Naive thymus-derived CD4-positive, alpha-beta T cell (primary cell): ENCODE results near the gene GRB7. TPM values are rescaled to one million over a fixed set of nuclear protein-coding genes. Genes with fewer than 3 reads are reported as not detected.
"Not testable (repeated sequence)": the region's sequence is repeated elsewhere in the genome, so short reads cannot be mapped to it uniquely, and the experiment has no call there.

Source experiments
- ATAC-seq: fragments of 150-1000 bp; cut with Tn5 transposase; 2 replicates; pipeline ENCODE4 v1.10.0; 2021; ENCODE audit warnings: mild to moderate bottlenecking, moderate library complexity
- CTCF ChIA-PET: fragments of 350-600 bp; sonication (Branson Sonifier 250); formaldehyde crosslinking; loops from one replicate; lab custom pipeline; 2021; ENCODE audit warnings: antibody characterized with exemption; lab: Charles Lee
- POLR2A ChIA-PET: fragments of 350-600 bp; sonication (Branson Sonifier 250); formaldehyde crosslinking; loops from one replicate; lab custom pipeline; 2021; ENCODE audit warnings: antibody characterized with exemption, inconsistent platforms; lab: Charles Lee
- DNase-seq, 9 donors: peaks; one replicate each; pipeline versions ENCODE4 v3.0.0 to v3.0.0-alpha.2; 2020 to 2022; ENCODE audit warnings: mixed read lengths in 1 of 9
- H3K27ac ChIP-seq: one replicate; pipeline ENCODE4 v1.7.0; 2013; ENCODE audit warnings: mild to moderate bottlenecking, low read depth, low read length, moderate library complexity
- H3K27me3 ChIP-seq, 2 donors: one replicate each; pipeline ENCODE4 v1.7.0; 2013; ENCODE audit warnings: low read length in 2 of 2, mild to moderate bottlenecking in 2 of 2, moderate library complexity in 2 of 2; ENCODE audit not compliant: control insufficient read depth in 2 of 2, insufficient read depth in 2 of 2
- H3K36me3 ChIP-seq, 3 experiments: 1 replicate in 2 of 3; 2 replicates in 1 of 3; pipeline ENCODE4 v1.7.0; 2013; ENCODE audit warnings: low read length in 3 of 3, mild to moderate bottlenecking in 3 of 3, moderate library complexity in 1 of 3; ENCODE audit not compliant: insufficient read depth in 3 of 3, control insufficient read depth in 2 of 3
- H3K4me1 ChIP-seq, 2 donors: one replicate each; pipeline ENCODE4 v1.7.0; 2013; ENCODE audit warnings: low read length in 2 of 2, mild to moderate bottlenecking in 2 of 2, moderate library complexity in 1 of 2; ENCODE audit not compliant: control insufficient read depth in 2 of 2, insufficient read depth in 2 of 2
- H3K4me3 ChIP-seq: 2 replicates; pipeline ENCODE4 v1.7.0; 2013; ENCODE audit warnings: mild to moderate bottlenecking, low read length
- H3K9me3 ChIP-seq, 3 experiments: 1 replicate in 2 of 3; 2 replicates in 1 of 3; pipeline ENCODE4 v1.7.0; 2013; ENCODE audit warnings: low read length in 3 of 3; ENCODE audit not compliant: control insufficient read depth in 2 of 3
- H3K27ac Mint-ChIP-seq, 9 donors: one replicate each; pipeline ENCODE4 v1.8.0; 2020 to 2022; ENCODE audit warnings: mixed read lengths in 9 of 9, mild to moderate bottlenecking in 8 of 9, moderate library complexity in 5 of 9, inconsistent platforms in 2 of 9
- H3K27me3 Mint-ChIP-seq, 5 donors: one replicate each; pipeline ENCODE4 v1.8.0; 2021 to 2022; ENCODE audit warnings: mixed read lengths in 5 of 5, mild to moderate bottlenecking in 1 of 5
- H3K36me3 Mint-ChIP-seq, 5 donors: one replicate each; pipeline ENCODE4 v1.8.0; 2020 to 2022; ENCODE audit warnings: mixed read lengths in 5 of 5, mild to moderate bottlenecking in 3 of 5, inconsistent platforms in 1 of 5
- H3K4me1 Mint-ChIP-seq, 7 donors: one replicate each; pipeline ENCODE4 v1.8.0; 2020 to 2022; ENCODE audit warnings: mixed read lengths in 7 of 7, mild to moderate bottlenecking in 3 of 7, inconsistent platforms in 1 of 7
- H3K4me3 Mint-ChIP-seq, 10 donors: one replicate each; pipeline ENCODE4 v1.8.0; 2020 to 2022; ENCODE audit warnings: mild to moderate bottlenecking in 10 of 10, mixed read lengths in 10 of 10, moderate library complexity in 6 of 10, inconsistent platforms in 2 of 10
- H3K9me3 Mint-ChIP-seq, 11 donors: one replicate each; pipeline ENCODE4 v1.8.0; 2020 to 2022; ENCODE audit warnings: mixed read lengths in 11 of 11, mild to moderate bottlenecking in 4 of 11, inconsistent platforms in 1 of 11, moderate library complexity in 1 of 11
- intact Hi-C, 2 donors: fragments of 100-400 bp; cut with micrococcal nuclease; formaldehyde crosslinking; loops; one replicate each; pipeline ENCODE4 v1.15.1; 2023
- polyA plus RNA-seq, 2 donors: library from polyadenylated mRNA; unstranded; fragments of 300-500 nt; fragmentation: Illumina TruSeq; gene quantifications; one replicate each; pipeline ENCODE4 v1.2.3, GENCODE V29; 2021
- total RNA-seq, 6 experiments: library from RNA in 5 of 6; stranded (reverse) in 5 of 6; gene quantifications; 1 replicate in 5 of 6; 2 replicates in 1 of 6; pipeline ENCODE4 v1.2.3 and lab custom pipeline; 2021 to 2026

Gene GRB7
- total and polyA plus RNA-seq, 7 experiments from 2014 or later: 0.99 TPM; not detected in 6

DNA sequence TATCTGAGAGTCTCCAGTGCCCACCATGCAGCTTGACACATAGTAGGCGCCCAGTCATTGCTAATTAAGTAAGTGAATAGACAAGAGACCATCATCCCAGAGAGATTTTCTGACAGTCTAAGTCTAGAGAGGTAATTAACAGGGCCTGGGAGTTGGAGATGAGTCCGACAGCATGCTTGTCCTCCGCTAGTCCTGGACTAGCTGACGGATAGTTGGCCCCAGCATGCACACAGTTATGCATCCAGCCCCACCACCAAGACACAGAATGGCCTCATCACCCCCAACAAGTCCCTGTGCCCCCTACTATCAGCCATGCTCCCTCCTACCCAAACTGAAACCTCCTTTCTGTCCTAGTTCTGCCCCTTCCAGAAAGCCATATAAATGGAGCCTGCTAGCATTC is 10.0 kb downstream of the GRB7 start:
- Mint-ChIP-seq H3K4me1 (peaks cover 0 to 6% (median 3%) of the 10 kb centered on the region in 7 donors), H3K27me3 (no peaks in the 10 kb centered on the region), H3K9me3 (no peaks in the 10 kb centered on the region), H3K36me3 (no peaks in the 10 kb centered on the region), H3K4me3 (no peak overlapping the region), H3K27ac (no peak overlapping the region)
- no peak for ATAC-seq
- no peak overlapping the region for H3K27ac ChIP-seq
- peaks cover 0 to 1% of the 10 kb centered on the region in 2 donors for H3K4me1 ChIP-seq
- ChIA-PET CTCF (no interaction called here), POLR2A (interaction anchor here (0.7 kb wide), 1 partner anchor 15 kb away, joined by 3 read pairs; no protein-coding TSS in a partner anchor)
- H3K9me3 ChIP-seq: no peaks in the 10 kb centered on the region
- no peaks in the 10 kb centered on the region for H3K36me3 ChIP-seq
- intact Hi-C loops: no loop called here
- DNase-seq: no peak
- no peak overlapping the region for H3K4me3 ChIP-seq
- no peaks in the 10 kb centered on the region for H3K27me3 ChIP-seq

DNA sequence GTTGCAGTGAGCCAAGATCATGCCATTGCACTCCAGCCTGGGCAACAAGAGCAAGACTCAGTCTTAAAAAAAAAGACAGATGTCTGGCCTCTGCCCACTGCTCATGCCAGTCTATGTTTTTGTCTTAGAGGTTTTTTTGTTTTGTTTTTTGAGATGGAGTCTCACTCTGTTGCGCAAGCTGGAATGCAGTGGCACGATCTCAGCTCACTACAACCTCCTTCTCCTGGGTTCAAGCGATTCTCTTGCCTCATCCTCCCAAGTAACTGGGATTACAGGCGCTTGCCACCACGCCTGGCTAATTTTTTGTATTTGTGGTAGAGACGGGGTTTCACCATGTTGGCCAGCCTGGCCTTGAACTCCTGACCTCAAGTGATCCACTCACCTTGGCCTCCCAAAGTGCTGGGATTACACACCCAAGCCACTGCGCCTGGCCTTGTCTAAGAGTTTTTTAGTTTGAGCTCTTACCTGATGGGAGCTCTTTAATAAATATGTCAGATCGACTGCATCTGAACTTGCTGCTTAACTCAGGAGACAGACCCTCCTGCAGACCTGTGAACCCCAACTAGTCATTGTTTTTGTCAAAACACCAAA is 10.8 kb downstream of the GRB7 start:
- peaks cover 4 to 14% (median 9%) of the 10 kb centered on the region in 7 donors for H3K4me1 Mint-ChIP-seq
- ATAC-seq, H3K4me3 Mint-ChIP-seq, H3K27ac ChIP-seq, H3K9me3 ChIP-seq, H3K27me3 Mint-ChIP-seq, H3K4me3 ChIP-seq, CTCF ChIA-PET, intact Hi-C loops, H3K4me1 ChIP-seq, H3K36me3 ChIP-seq, H3K27me3 ChIP-seq, DNase-seq, H3K36me3 Mint-ChIP-seq, H3K9me3 Mint-ChIP-seq: not testable (repeated sequence)
- POLR2A ChIA-PET: interaction anchor here (0.6 to 2.1 kb wide), 4 partner anchors 13 to 450 kb away, joined by 3 to 8 read pairs (median 4); partner anchors contain the start of genes MIEN1 and PGAP3
- H3K27ac Mint-ChIP-seq: peak overlapping the region in 1 of 9 donors; percentile 66

DNA sequence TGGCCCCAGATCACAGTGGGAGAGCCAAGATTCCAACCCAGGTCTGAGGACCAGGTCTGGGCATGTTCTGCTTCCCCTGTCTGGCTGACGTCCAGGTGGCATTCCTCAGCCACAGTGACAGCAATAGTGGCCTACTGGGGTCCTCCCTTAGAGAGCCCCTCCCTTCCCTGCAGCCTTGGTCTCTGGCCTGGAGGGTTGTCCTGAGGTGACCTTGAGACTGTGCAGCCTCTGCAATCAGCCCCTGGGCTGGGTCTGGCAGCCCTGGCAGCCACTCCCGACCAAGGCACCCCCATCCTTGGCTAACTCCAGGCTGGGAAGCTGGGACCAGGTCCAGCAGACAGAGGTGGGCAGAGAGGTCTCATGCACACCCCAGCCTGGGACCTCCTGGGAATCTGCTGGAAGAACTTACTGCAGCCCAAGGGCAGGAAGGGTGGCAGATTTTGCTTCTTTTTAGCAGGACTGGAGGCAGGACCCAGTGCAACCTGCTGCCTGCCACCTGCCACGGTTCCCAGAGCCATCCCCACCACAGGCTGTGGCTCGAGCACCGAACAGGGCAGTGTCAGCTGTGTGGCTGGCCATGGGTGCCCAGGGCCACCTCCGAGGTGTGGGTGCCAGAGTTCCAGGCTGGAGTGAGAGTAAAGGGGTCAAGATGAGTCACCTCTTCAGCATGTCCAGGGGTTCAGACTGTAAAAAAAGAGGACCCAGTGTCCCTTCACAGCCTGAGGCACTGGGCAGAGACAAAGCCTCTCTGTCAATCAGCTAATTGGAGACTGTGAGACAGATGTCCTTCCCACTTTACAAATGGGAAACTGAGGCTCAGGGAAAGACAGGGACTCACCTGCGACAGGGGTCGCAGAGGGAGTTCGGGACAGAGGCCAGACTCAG is 12.6 kb downstream of the GRB7 start:
- DNase-seq: no peak
- Histone ChIP-seq H3K4me1 (peaks cover 14 to 19% of the 10 kb centered on the region in 2 donors), H3K36me3 (no peaks in the 10 kb centered on the region), H3K27ac (no peak overlapping the region), H3K4me3 (no peak overlapping the region), H3K27me3 (no peaks in the 10 kb centered on the region), H3K9me3 (no peaks in the 10 kb centered on the region)
- H3K36me3 Mint-ChIP-seq: no peaks in the 10 kb centered on the region
- H3K27me3 Mint-ChIP-seq: no peaks in the 10 kb centered on the region
- POLR2A ChIA-PET: interaction anchor here (0.7 to 2.1 kb wide), 3 partner anchors 19 to 69 kb away, joined by 4 to 8 read pairs (median 4); partner anchors contain the start of gene MIEN1
- H3K4me3 Mint-ChIP-seq: no peak overlapping the region
- no peak overlapping the region for H3K27ac Mint-ChIP-seq
- intact Hi-C loops: loop anchor here in 1 of 2 donors (5.0 kb wide), 2 partner anchors 113 to 288 kb away; partner anchors contain the start of genes CDK12 and STARD3
- no peak for ATAC-seq
- peaks cover 0 to under 1% (median 0%) of the 10 kb centered on the region in 11 donors for H3K9me3 Mint-ChIP-seq
- CTCF ChIA-PET: interaction anchor here (1.1 to 3.3 kb wide), 3 partner anchors 111 to 128 kb away, joined by 3 to 27 read pairs (median 4); no protein-coding TSS in a partner anchor
- peaks cover 9 to 20% (median 15%) of the 10 kb centered on the region in 7 donors for H3K4me1 Mint-ChIP-seq

DNA sequence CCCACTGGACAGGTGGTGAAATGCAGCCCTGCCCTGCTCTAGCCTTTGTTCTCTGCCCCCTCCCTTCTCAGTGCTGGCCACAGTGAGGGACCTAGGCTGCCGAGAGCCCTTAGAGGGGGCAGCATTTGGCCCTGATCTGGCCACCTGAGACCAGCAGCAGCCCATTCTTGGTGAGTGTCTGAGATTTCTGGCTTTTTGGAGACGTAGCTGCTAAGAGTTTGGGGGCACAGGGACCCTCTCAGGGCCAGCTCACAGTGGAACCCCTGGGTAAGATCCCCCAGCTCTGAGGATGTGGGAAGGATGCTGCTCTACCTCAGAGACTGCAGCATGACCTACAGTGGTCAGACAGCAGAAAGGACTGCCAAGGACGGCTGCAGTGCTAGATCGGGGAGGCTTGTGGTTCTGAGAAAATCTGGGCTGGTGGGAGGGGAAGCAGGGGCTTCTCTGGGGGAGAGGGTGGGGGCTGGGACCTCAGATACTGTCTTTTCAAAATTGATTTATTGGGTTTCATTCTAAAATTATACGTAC is 13.3 kb downstream of the GRB7 start:
- Mint-ChIP-seq H3K27ac (no peak overlapping the region), H3K9me3 (peaks cover 0 to 2% (median 0%) of the 10 kb centered on the region in 11 donors), H3K4me3 (no peak overlapping the region), H3K36me3 (no peaks in the 10 kb centered on the region), H3K27me3 (no peaks in the 10 kb centered on the region), H3K4me1 (peaks cover 16 to 27% (median 22%) of the 10 kb centered on the region in 7 donors)
- Histone ChIP-seq H3K36me3 (no peaks in the 10 kb centered on the region), H3K4me3 (no peak overlapping the region), H3K9me3 (no peaks in the 10 kb centered on the region), H3K4me1 (peaks cover 21 to 26% of the 10 kb centered on the region in 2 donors), H3K27me3 (no peaks in the 10 kb centered on the region), H3K27ac (no peak overlapping the region)
- no peak for ATAC-seq
- ChIA-PET CTCF (interaction anchor here (1.1 to 3.3 kb wide), 2 partner anchors 110 to 129 kb away, joined by 3 to 27 read pairs; no protein-coding TSS in a partner anchor), POLR2A (interaction anchor here (0.7 kb wide), 1 partner anchor 21 kb away, joined by 4 read pairs; no protein-coding TSS in a partner anchor)
- no peak for DNase-seq
- intact Hi-C loops: loop anchor here in 1 of 2 donors (5.0 kb wide), 2 partner anchors 114 to 289 kb away; partner anchors contain the start of genes CDK12 and STARD3

- no peaks in the 10 kb centered on the region for H3K36me3 Mint-ChIP-seq
- H3K4me1 Mint-ChIP-seq: peaks cover 19 to 32% (median 28%) of the 10 kb centered on the region in 7 donors
- no peaks in the 10 kb centered on the region for H3K27me3 ChIP-seq
- H3K27me3 Mint-ChIP-seq: no peaks in the 10 kb centered on the region
- ChIA-PET POLR2A (interaction anchor here (0.7 to 1.7 kb wide), 2 partner anchors 13 to 22 kb away, joined by 4 to 5 read pairs; no protein-coding TSS in a partner anchor), CTCF (interaction anchor here (0.6 to 3.3 kb wide), 3 partner anchors 110 to 276 kb away, joined by 3 to 27 read pairs (median 3); no protein-coding TSS in a partner anchor)
- no peaks in the 10 kb centered on the region for H3K36me3 ChIP-seq
- H3K4me3 ChIP-seq: no peak overlapping the region
- no peak for DNase-seq
- H3K27ac ChIP-seq: no peak overlapping the region
- intact Hi-C loops: loop anchor here in 1 of 2 donors (5.0 kb wide), 2 partner anchors 114 to 289 kb away; partner anchors contain the start of genes CDK12 and STARD3
- H3K4me3 Mint-ChIP-seq: peak overlapping the region in 3 of 10 donors; percentile 7 to 73 (median 42)
- peaks cover 0 to 2% (median 0%) of the 10 kb centered on the region in 11 donors for H3K9me3 Mint-ChIP-seq
- peaks cover 26 to 31% of the 10 kb centered on the region in 2 donors for H3K4me1 ChIP-seq
- no peaks in the 10 kb centered on the region for H3K9me3 ChIP-seq
- ATAC-seq: no peak
- H3K27ac Mint-ChIP-seq: peak overlapping the region in 2 of 9 donors; percentile 9 to 99
Observed at GRCh38 chr17:39751637-39752036, 13.9 kb downstream of the GRB7 start.
